Measurements from ENCODE around the gene CPEB1. TPM values are rescaled to one million over a fixed set of nuclear protein-coding genes. Genes with fewer than 3 reads are reported as not detected.
A peak's percentile ranks its signal among the peaks of the same experiment; 100 is the strongest.

The CPEB1 gene
- under 0.01 TPM in 2 replicates for total RNA-seq

- TF ChIP-seq CTCF (IDR thresholded peaks at IDR 0.05; ENCODE audit: insufficient read depth, low read length, severe bottlenecking): peak; percentile 12
- no peak for DNase-seq (ENCODE audit: low read depth)
- Histone ChIP-seq H3K27me3 (ENCODE audit: control insufficient read depth, insufficient read depth, low read length) (peaks cover 30% of the 10 kb centered on the region), H3K4me3 (ENCODE audit: low read depth, low read length) (peak within 1 kb of the TSS; percentile 31), H3K36me3 (ENCODE audit: control insufficient read depth, insufficient read depth, low read length) (no peaks in the 10 kb centered on the region)
- FAIRE-seq: no peak
Measured at GRCh38 chr15:82647045-82647834, at the start of gene CPEB1. CPEB1 (minus strand) TSS chr15:82647363; CDS start chr15:82628459, 18,904 bp downstream.

- FAIRE-seq: no peak
- TF ChIP-seq CTCF (IDR thresholded peaks at IDR 0.05; ENCODE audit: insufficient read depth, low read length, severe bottlenecking): no peak
- Histone ChIP-seq H3K36me3 (ENCODE audit: control insufficient read depth, insufficient read depth, low read length) (no peaks in the 10 kb centered on the region), H3K27me3 (ENCODE audit: control insufficient read depth, insufficient read depth, low read length) (no peaks in the 10 kb centered on the region), H3K4me3 (ENCODE audit: low read depth, low read length) (no peak overlapping the region)
- no peak for DNase-seq (ENCODE audit: low read depth)
Measured at GRCh38 chr15:82692171-82692570, 45.0 kb upstream of the CPEB1 start.

GRCh38 chr15:82689147-82689546 is 42.0 kb upstream of the CPEB1 start:
- Histone ChIP-seq H3K27me3 (ENCODE audit: control insufficient read depth, insufficient read depth, low read length) (no peaks in the 10 kb centered on the region), H3K36me3 (ENCODE audit: control insufficient read depth, insufficient read depth, low read length) (no peaks in the 10 kb centered on the region), H3K4me3 (ENCODE audit: low read depth, low read length) (no peak overlapping the region)
- DNase-seq (ENCODE audit: low read depth) (no peak), FAIRE-seq (no peak)
- TF ChIP-seq CTCF (IDR thresholded peaks at IDR 0.05; ENCODE audit: insufficient read depth, low read length, severe bottlenecking): no peak

GRCh38 chr15:82688691-82689090 is 41.5 kb upstream of the CPEB1 start:
- no peaks in the 10 kb centered on the region for H3K36me3 ChIP-seq (ENCODE audit: control insufficient read depth, insufficient read depth, low read length)
- FAIRE-seq (no peak), DNase-seq (ENCODE audit: low read depth) (no peak)
- TF ChIP-seq CTCF (IDR thresholded peaks at IDR 0.05; ENCODE audit: insufficient read depth, low read length, severe bottlenecking): no peak
- H3K27me3 ChIP-seq (ENCODE audit: control insufficient read depth, insufficient read depth, low read length): no peaks in the 10 kb centered on the region
- H3K4me3 ChIP-seq (ENCODE audit: low read depth, low read length): no peak overlapping the region

GRCh38 chr15:82681371-82681770 is 34.2 kb upstream of the CPEB1 start:
- Histone ChIP-seq H3K27me3 (ENCODE audit: control insufficient read depth, insufficient read depth, low read length) (no peaks in the 10 kb centered on the region), H3K36me3 (ENCODE audit: control insufficient read depth, insufficient read depth, low read length) (no peaks in the 10 kb centered on the region), H3K4me3 (ENCODE audit: low read depth, low read length) (peak overlapping the region; percentile 67)
- DNase-seq (ENCODE audit: low read depth) (no peak), FAIRE-seq (no peak)
- no peak for TF ChIP-seq CTCF (IDR thresholded peaks at IDR 0.05; ENCODE audit: insufficient read depth, low read length, severe bottlenecking)
